IMR-90 (cell line): ENCODE measurements around the gene LAMTOR3. TPM values are rescaled to one million over a fixed set of nuclear protein-coding genes. Genes with fewer than 3 reads are reported as not detected.

Source experiments
- ATAC-seq: fragments of 200-7000 bp; cut with Tn5 transposase; 2 replicates; pipeline ENCODE4 v1.9.1; 2020; ENCODE audit warnings: low read depth, mild to moderate bottlenecking, moderate library complexity
- BruUV-seq: library from RNA; stranded (reverse); fragments of 400-500 nt; replicated peaks from 2 replicates; lab custom pipeline; 2021; lab: Mats Ljungman, UMichigan
- CTCF ChIA-PET: fragments of 300-600 bp; formaldehyde crosslinking; extraction: SDS; loops from one replicate; lab custom pipeline; 2021; ENCODE audit warnings: antibody characterized with exemption; lab: Yijun Ruan, JAX
- POLR2A ChIA-PET: fragments of 300-600 bp; sonication (Branson Sonifier 250); formaldehyde crosslinking; loops from one replicate; lab custom pipeline; 2022; ENCODE audit warnings: antibody characterized with exemption; ENCODE audit not compliant: unreplicated experiment; lab: Charles Lee
- DNase-seq: peaks from one replicate; pipeline ENCODE4 v3.0.0; 2013
- H2AFZ ChIP-seq: replicated peaks from 2 replicates; pipeline ENCODE3; 2013; ENCODE audit warnings: low read length, mild to moderate bottlenecking; ENCODE audit not compliant: poor library complexity
- H2AK5ac ChIP-seq: 2 replicates; pipeline ENCODE4 v1.6.1; 2013; ENCODE audit warnings: low read depth, low read length, inconsistent platforms
- H2AK9ac ChIP-seq: replicated peaks from 2 replicates; pipeline ENCODE3; 2013; ENCODE audit warnings: mild to moderate bottlenecking, low read depth, low read length, moderate library complexity; ENCODE audit not compliant: poor library complexity
- H2BK120ac ChIP-seq: 2 replicates; pipeline ENCODE4 v1.6.1; 2013; ENCODE audit warnings: low read depth, low read length, inconsistent platforms
- H2BK15ac ChIP-seq: 3 replicates; pipeline ENCODE4 v1.6.1; 2013; ENCODE audit warnings: low read depth, low read length, inconsistent platforms
- H2BK20ac ChIP-seq: 2 replicates; pipeline ENCODE4 v1.6.1; 2013; ENCODE audit warnings: low read depth, mild to moderate bottlenecking, inconsistent platforms, low read length, moderate library complexity
- H2BK5ac ChIP-seq: 2 replicates; pipeline ENCODE4 v1.6.1; 2013; ENCODE audit warnings: mild to moderate bottlenecking, low read depth, low read length, inconsistent platforms; ENCODE audit not compliant: poor library complexity, severe bottlenecking
- H3K14ac ChIP-seq: replicated peaks from 2 replicates; pipeline ENCODE4 v1.6.1; 2013; ENCODE audit warnings: low read depth, low read length, inconsistent platforms
- H3K18ac ChIP-seq: 2 replicates; pipeline ENCODE4 v1.6.1; 2013; ENCODE audit warnings: low read depth, low read length, control low read depth
- H3K23ac ChIP-seq: 2 replicates; pipeline ENCODE4 v1.6.1; 2013; ENCODE audit warnings: low read depth, low read length, inconsistent platforms
- H3K27ac ChIP-seq: 2 replicates; pipeline ENCODE4 v1.5.1; 2013; ENCODE audit warnings: mild to moderate bottlenecking, control low read depth, low read length; ENCODE audit not compliant: insufficient read depth
- H3K27me3 ChIP-seq: 2 replicates; pipeline ENCODE4 v1.6.1; 2013; ENCODE audit warnings: low read length; ENCODE audit not compliant: control insufficient read depth, insufficient read depth
- H3K36me3 ChIP-seq: 2 replicates; pipeline ENCODE4 v1.6.1; 2013; ENCODE audit warnings: low read length, mixed read lengths; ENCODE audit not compliant: control insufficient read depth, insufficient read depth
- H3K4ac ChIP-seq: 2 replicates; pipeline ENCODE4 v1.6.1; 2013; ENCODE audit warnings: low read depth, low read length, inconsistent platforms
- H3K4me1 ChIP-seq: 2 replicates; pipeline ENCODE4 v1.6.1; 2013; ENCODE audit warnings: low read length, mixed read lengths; ENCODE audit not compliant: control insufficient read depth, insufficient read depth
- H3K4me2 ChIP-seq: 2 replicates; pipeline ENCODE4 v1.6.1; 2013; ENCODE audit warnings: low read depth, mild to moderate bottlenecking, control low read depth, low read length, moderate library complexity
- H3K4me3 ChIP-seq: 2 replicates; pipeline ENCODE4 v1.5.1; 2013; ENCODE audit warnings: low read depth, mild to moderate bottlenecking, control low read depth, low read length, moderate library complexity; ENCODE audit not compliant: insufficient read depth
- H3K56ac ChIP-seq: 2 replicates; pipeline ENCODE4 v1.6.1; 2013; ENCODE audit warnings: low read length, inconsistent platforms; ENCODE audit not compliant: insufficient read depth; ENCODE audit errors: extremely low read depth
- H3K79me1 ChIP-seq, 2 experiments: 2 replicates each; pipeline ENCODE4 v1.6.1; 2013; ENCODE audit warnings: low read length in 2 of 2, inconsistent platforms in 1 of 2, low read depth in 1 of 2
- H3K9ac ChIP-seq: 2 replicates; pipeline ENCODE4 v1.6.1; 2013; ENCODE audit warnings: low read depth, low read length, control low read depth
- H3K9me1 ChIP-seq: 2 replicates; pipeline ENCODE4 v1.6.1; 2013; ENCODE audit warnings: low read length, inconsistent platforms; ENCODE audit not compliant: insufficient read depth
- H3K9me3 ChIP-seq: 2 replicates; pipeline ENCODE4 v1.6.1; 2013; ENCODE audit warnings: low read length; ENCODE audit not compliant: control insufficient read depth, insufficient read depth
- H4K20me1 ChIP-seq: 2 replicates; pipeline ENCODE4 v1.6.1; 2013; ENCODE audit warnings: low read length, inconsistent platforms; ENCODE audit not compliant: insufficient read depth
- H4K5ac ChIP-seq: 2 replicates; pipeline ENCODE4 v1.6.1; 2013; ENCODE audit warnings: mild to moderate bottlenecking, low read depth, low read length, control low read depth
- H4K8ac ChIP-seq, 2 experiments: 2 replicates each; pipeline ENCODE4 v1.6.1; 2013; ENCODE audit warnings: low read depth in 2 of 2, low read length in 2 of 2, control low read depth in 1 of 2, inconsistent platforms in 1 of 2
- H4K91ac ChIP-seq: 2 replicates; pipeline ENCODE4 v1.6.1; 2013; ENCODE audit warnings: low read depth, low read length, inconsistent platforms; ENCODE audit not compliant: insufficient read depth
- BHLHE40 ChIP-seq: fragments of 150-350 bp; IDR thresholded peaks from 2 replicates; pipeline ENCODE4 v1.6.1; 2016; ENCODE audit warnings: mild to moderate bottlenecking, low read depth, low read length
- CHD1 ChIP-seq: IDR thresholded peaks from 2 replicates; pipeline ENCODE4 v1.6.1; 2012; ENCODE audit warnings: low read depth, low read length, improper control_type of control experiment
- CTCF ChIP-seq: conservative IDR thresholded peaks from 2 replicates; pipeline ENCODE4 v1.5.1; 2012; ENCODE audit warnings: mild to moderate bottlenecking, low read depth, low read length, improper control_type of control experiment
- RAD21 ChIP-seq: IDR thresholded peaks from 2 replicates; pipeline ENCODE4 v1.6.1; 2012; ENCODE audit warnings: low read length, improper control_type of control experiment
- SMC3 ChIP-seq: fragments of 150-350 bp; IDR thresholded peaks from 2 replicates; pipeline ENCODE4 v1.6.1; 2016; ENCODE audit warnings: low read depth, mild to moderate bottlenecking, antibody characterized with exemption, low read length, moderate library complexity
- WGBS, 2 experiments: methylation state at CpG; one replicate each; pipeline versions ENCODE4 v1.1.5 to v1.1.7; 2013; ENCODE audit warnings: missing lambda C conversion rate in 2 of 2; ENCODE audit not compliant: insufficient read length in 1 of 2; ENCODE audit errors: extremely low coverage in 2 of 2; 5-methylcytosine and 5-hydroxymethylcytosine counted together
- dilution Hi-C: fragments of 300-500 bp; cut with HindIII; formaldehyde crosslinking; loops from one replicate; pipeline ENCODE4 v1.14.3; 2018; ENCODE audit warnings: low sequenced_read_pairs; ENCODE audit not compliant: unreplicated experiment
- in situ Hi-C: fragments of 300-500 bp; cut with MboI; formaldehyde crosslinking; loops from 3 replicates; pipeline ENCODE4 v1.14.3; 2019; ENCODE audit warnings: low sequenced_read_pairs, inconsistent platforms, mixed read lengths
- intact Hi-C: fragments of 100-400 bp; cut with micrococcal nuclease; formaldehyde crosslinking; loops from 2 replicates; pipeline ENCODE4 v1.10.0; 2022
- polyA plus RNA-seq, 3 experiments: library from polyadenylated mRNA; depleted of rRNA; stranded (reverse); fragments of >200 nt; gene quantifications; 2 replicates each; pipeline ENCODE4 v1.2.3, GENCODE V29; 2012; ENCODE audit warnings: low replicate concordance in 1 of 3
- total RNA-seq: library from RNA; depleted of rRNA; stranded (reverse); fragments of >200 nt; gene quantifications from 2 replicates; pipeline ENCODE4 v1.2.3, GENCODE V29; 2012

The LAMTOR3 gene
- total and polyA plus RNA-seq, 2 of the 4 experiments (the other 2 are of a cell fraction) = 28.6 to 35.7 TPM

DNA sequence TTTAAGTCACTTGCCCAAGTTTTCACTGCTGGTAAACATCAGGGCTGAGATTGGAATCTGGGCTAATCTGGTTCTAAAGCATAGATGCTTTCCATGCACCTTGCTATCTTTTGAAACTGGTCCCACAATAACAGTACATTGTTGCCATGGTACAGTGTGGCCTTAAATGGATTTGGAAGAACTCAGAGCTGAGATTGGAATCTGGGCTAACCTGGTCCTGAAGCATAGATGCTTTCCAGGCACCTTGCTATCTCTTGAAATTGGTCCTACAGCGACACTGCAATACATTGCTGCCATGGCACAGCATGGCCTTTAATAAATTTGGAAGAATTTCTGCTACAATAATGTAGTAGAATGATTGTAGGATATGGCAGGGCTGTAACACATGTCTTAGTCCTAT lies 49.0 kb downstream of the LAMTOR3 start:
- BruUV-seq = no TSS peak
- H3K9me3 ChIP-seq = no peaks in the 10 kb centered on the region
- no peak overlapping the region for H3K18ac ChIP-seq
- no peaks in the 10 kb centered on the region for H3K9me1 ChIP-seq
- ATAC-seq (no peak), DNase-seq (no peak)
- TF ChIP-seq CTCF = no peak
- no peak for TF ChIP-seq BHLHE40
- TF ChIP-seq RAD21 = no peak
- no peak for TF ChIP-seq SMC3
- TF ChIP-seq CHD1 = no peak
- WGBS, 2 experiments = no CpG with 5 or more reads among the region's 1 CpG
- H2BK120ac ChIP-seq = no peak overlapping the region
- H3K4me2 ChIP-seq = no peak overlapping the region
- H3K23ac ChIP-seq = no peak overlapping the region
- no peak overlapping the region for H2AK9ac ChIP-seq
- H3K27ac ChIP-seq = no peak overlapping the region
- dilution Hi-C loops (no loop called here), intact Hi-C loops (no loop called here), in situ Hi-C loops (no loop called here)
- H4K5ac ChIP-seq = no peak overlapping the region
- H3K14ac ChIP-seq = no peak overlapping the region
- H2AFZ ChIP-seq = no peak overlapping the region
- H2BK15ac ChIP-seq = no peak overlapping the region
- no peak overlapping the region for H2BK20ac ChIP-seq
- no peaks in the 10 kb centered on the region for H3K79me1 ChIP-seq
- H2BK5ac ChIP-seq = no peak overlapping the region
- H3K27me3 ChIP-seq = peaks cover 2% of the 10 kb centered on the region; the same call in 1 of the 2 replicates
- no peak overlapping the region for H4K91ac ChIP-seq
- no peaks in the 10 kb centered on the region for H3K36me3 ChIP-seq
- H3K9ac ChIP-seq = no peak overlapping the region
- no peak overlapping the region for H3K4me3 ChIP-seq
- H3K56ac ChIP-seq = no peak overlapping the region
- H3K4me1 ChIP-seq = no peaks in the 10 kb centered on the region
- no peaks in the 10 kb centered on the region for H4K20me1 ChIP-seq
- CTCF ChIA-PET = no interaction called here
- POLR2A ChIA-PET = no interaction called here
- H4K8ac ChIP-seq = no peak overlapping the region
- H3K4ac ChIP-seq = no peak overlapping the region
- H2AK5ac ChIP-seq = no peak overlapping the region
